Transverse colon (tissue), 4 donors: Measurements from ENCODE around the gene DCAF11. TPM values are rescaled to one million over a fixed set of nuclear protein-coding genes. Genes with fewer than 3 reads are reported as not detected.
A peak's percentile ranks its signal among the peaks of the same experiment; 100 is the strongest.

Experiments used
- DNase-seq: peaks from one replicate; pipeline ENCODE4 v3.0.0-alpha.2; 2019
- H3K27ac ChIP-seq, 4 donors: fragments of 200-600 bp; sonication (generic); 2 replicates each; pipeline ENCODE4 v1.5.1; 2016 to 2018; ENCODE audit warnings: inconsistent platforms in 4 of 4
- H3K27me3 ChIP-seq: fragments of 200-600 bp; sonication (generic); 2 replicates; pipeline ENCODE4 v1.5.1; 2017; ENCODE audit warnings: inconsistent platforms
- H3K36me3 ChIP-seq, 4 donors: fragments of 200-600 bp; sonication (generic); 2 replicates each; pipeline ENCODE4 v1.5.1; 2017 to 2019; ENCODE audit warnings: inconsistent platforms in 4 of 4
- H3K4me1 ChIP-seq, 4 donors: fragments of 200-600 bp; sonication (generic); 2 replicates each; pipeline ENCODE4 v1.5.1; 2017 to 2020; ENCODE audit warnings: inconsistent platforms in 4 of 4
- H3K4me3 ChIP-seq, 4 donors: fragments of 200-600 bp; sonication (generic); 1 replicate in 1 of 4; 2 replicates in 3 of 4; pipeline versions ENCODE4 v1.5.1 to v1.6.1; 2017 to 2019; ENCODE audit warnings: inconsistent platforms in 4 of 4
- H3K9me3 ChIP-seq, 2 donors: fragments of 200-600 bp; sonication (generic); 2 replicates each; pipeline ENCODE4 v1.5.1; 2017 to 2019; ENCODE audit warnings: inconsistent platforms in 2 of 2
- CTCF ChIP-seq, 5 experiments: fragments of 200-600 bp in 3 of 5; fragments of 450-650 bp in 2 of 5; sonication (generic) in 3 of 5; IDR thresholded peaks; 1 replicate in 2 of 5; 2 replicates in 3 of 5; pipeline ENCODE4 v1.5.1; 2016 to 2017; ENCODE audit warnings: antibody characterized with exemption in 5 of 5, inconsistent platforms in 3 of 5, mild to moderate bottlenecking in 2 of 5, moderate library complexity in 1 of 5
- EP300 ChIP-seq: sonication (generic); formaldehyde crosslinking; IDR thresholded peaks from one replicate; pipeline ENCODE4 v1.6.1; 2017; ENCODE audit warnings: antibody characterized with exemption, low read depth
- POLR2A ChIP-seq: fragments of 450-650 bp; IDR thresholded peaks from one replicate; pipeline ENCODE4 v1.6.1; 2016; ENCODE audit warnings: antibody characterized with exemption, mild to moderate bottlenecking, moderate library complexity
- POLR2AphosphoS5 ChIP-seq, 3 donors: sonication (generic); formaldehyde crosslinking; IDR thresholded peaks; one replicate each; pipeline ENCODE4 v1.6.1; 2016; ENCODE audit warnings: antibody characterized with exemption in 3 of 3
- WGBS, 2 donors: methylation state at CpG; one replicate each; pipeline ENCODE4 v1.1.5; 2018; ENCODE audit warnings: low coverage in 1 of 2; 5-methylcytosine and 5-hydroxymethylcytosine counted together
- in situ Hi-C, 4 donors: fragments of 200-750 bp; cut with MboI; loops; one replicate each; pipeline versions ENCODE4 v1.15.0 to v1.15.1; 2017; ENCODE audit warnings: low sequenced_read_pairs in 3 of 4, low pct_ligation_motif_present in 1 of 4, low pct_unique_long_range_greater_than_20kb in 1 of 4
- intact Hi-C: fragments of 100-400 bp; cut with DNase I; formaldehyde crosslinking; loops from one replicate; pipeline ENCODE4 v1.15.1; 2023; ENCODE audit warnings: low total_unique reads
- total RNA-seq, 4 donors: library from RNA; depleted of rRNA; stranded (reverse); fragments of >200 nt; gene quantifications; one replicate each; pipeline ENCODE4 v1.1.0, GENCODE V29; 2016

The DCAF11 gene
- total RNA-seq, 4 donors from 2014 or later, result 86.4 to 267 (median 198) TPM

DNA sequence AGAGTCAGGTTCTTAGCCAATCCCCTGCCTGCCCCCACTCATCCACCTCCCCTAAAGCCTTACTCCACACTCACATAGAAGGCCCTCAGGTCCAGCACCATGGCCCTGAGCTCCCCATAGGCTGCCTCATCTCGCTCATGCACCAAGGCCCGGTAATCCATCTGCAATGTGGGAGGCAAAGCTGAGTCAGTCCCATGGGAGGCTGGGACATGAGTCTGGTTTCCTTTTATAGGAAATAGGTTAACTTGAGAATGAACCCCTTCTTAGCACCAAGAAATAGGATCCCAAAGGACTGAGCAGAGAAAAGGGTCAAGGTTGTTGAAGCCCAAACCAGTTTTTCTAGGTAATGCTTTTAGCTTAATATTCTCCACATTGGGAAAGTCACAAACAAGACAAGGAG lies 28.9 kb downstream of the DCAF11 start:
- Histone ChIP-seq H3K9me3 (no peaks in the 10 kb centered on the region), H3K27ac (no peak overlapping the region), H3K4me3 (no peak overlapping the region), H3K36me3 (peaks cover 0 to 10% (median under 1%) of the 10 kb centered on the region in 4 donors), H3K4me1 (peaks cover 24 to 68% (median 45%) of the 10 kb centered on the region in 4 donors), H3K27me3 (no peaks in the 10 kb centered on the region)
- intact Hi-C loops (no loop called here), in situ Hi-C loops (no loop called here)
- TF ChIP-seq CTCF (IDR thresholded peaks at IDR 0.05), result no peak
- 78% methylated on average over 2 of the region's 2 CpGs; no CpG with 5 or more reads in 1 of the 2 donors for WGBS, 2 donors
- no peak for DNase-seq

- no peaks in the 10 kb centered on the region for H3K27me3 ChIP-seq
- peaks cover 0 to 4% (median 1%) of the 10 kb centered on the region in 4 donors for H3K36me3 ChIP-seq
- H3K27ac ChIP-seq, result peak overlapping the region in 1 of 4 donors; percentile 99
- intact Hi-C loops (no loop called here), in situ Hi-C loops (no loop called here)
- DNase-seq, result no peak
- H3K4me1 ChIP-seq, result peaks cover 23 to 67% (median 46%) of the 10 kb centered on the region in 4 donors
- TF ChIP-seq CTCF (IDR thresholded peaks at IDR 0.05) (no peak), POLR2A (no peak), EP300 (no peak), POLR2AphosphoS5 (IDR thresholded peaks at IDR 0.05) (no peak)
- H3K4me3 ChIP-seq, result no peak overlapping the region
- 83 to 97% methylated on average over 1 of the region's 1 CpG for WGBS, 2 donors
- no peaks in the 10 kb centered on the region for H3K9me3 ChIP-seq
These were observed 29.9 kb downstream of the DCAF11 start for GRCh38 chr14:24144451-24144850.

- DNase-seq, result no peak
- 71 to 91% methylated on average over 2 of the region's 2 CpGs for WGBS, 2 donors
- H3K27ac ChIP-seq, result peak overlapping the region; percentile 94 to 99 (median 97)
- TF ChIP-seq CTCF (IDR thresholded peaks at IDR 0.05) (no peak), EP300 (no peak), POLR2AphosphoS5 (IDR thresholded peaks at IDR 0.05) (no peak), POLR2A (no peak)
- H3K36me3 ChIP-seq, result peaks cover 0 to 4% (median 2%) of the 10 kb centered on the region in 4 donors
- no peaks in the 10 kb centered on the region for H3K9me3 ChIP-seq
- H3K27me3 ChIP-seq, result no peaks in the 10 kb centered on the region
- in situ Hi-C loops, result no loop called here
- peak overlapping the region in 1 of 4 donors; percentile 73 for H3K4me3 ChIP-seq
- intact Hi-C loops, result no loop called here
- H3K4me1 ChIP-seq, result peaks cover 16 to 59% (median 39%) of the 10 kb centered on the region in 4 donors
These were observed 30.6 kb downstream of the DCAF11 start for GRCh38 chr14:24145219-24145618.

GRCh38 chr14:24145690-24146452 lies 31.3 kb downstream of the DCAF11 start:
- in situ Hi-C loops, result no loop called here
- no peak for DNase-seq
- WGBS, 2 donors, result 1 to 27% methylated on average over 4 to 9 of the region's 9 CpGs

More at GRCh38 chr14:24145690-24146452, 31.3 kb downstream of the DCAF11 start:
- Histone ChIP-seq H3K9me3 (no peaks in the 10 kb centered on the region), H3K27ac (peak overlapping the region; percentile 94 to 99 (median 97)), H3K4me1 (peaks cover 16 to 54% (median 34%) of the 10 kb centered on the region in 4 donors), H3K4me3 (peak overlapping the region; percentile 71 to 98 (median 80)), H3K27me3 (no peaks in the 10 kb centered on the region), H3K36me3 (peaks cover 0 to 9% (median 2%) of the 10 kb centered on the region in 4 donors)
- TF ChIP-seq POLR2AphosphoS5 (IDR thresholded peaks at IDR 0.05) (no peak), EP300 (no peak), POLR2A (no peak), CTCF (IDR thresholded peaks at IDR 0.05) (no peak)
- intact Hi-C loops, result no loop called here
